Neural progenitor cell (in vitro differentiated cells): Measurements from ENCODE around the gene PNMA8C.

ENCODE experiments used
- CTCF ChIP-seq: fragments of 200-600 bp; sonication (generic); IDR thresholded peaks from 2 replicates; pipeline ENCODE4 v1.5.1; 2017; ENCODE audit warnings: antibody characterized with exemption, mild to moderate bottlenecking
- EZH2 ChIP-seq: fragments of 200-600 bp; sonication (generic); IDR thresholded peaks from 2 replicates; pipeline ENCODE4 v1.6.1; 2017; ENCODE audit warnings: antibody characterized with exemption, mild to moderate bottlenecking, moderate library complexity

- no peak for TF ChIP-seq CTCF
- no peak for TF ChIP-seq EZH2
Measured at GRCh38 chr19:46388311-46389095, 40.2 kb downstream of the PNMA8C start.
